ENCODE results near the gene MRPS27. TPM values are rescaled to one million over a fixed set of nuclear protein-coding genes. Genes with fewer than 3 reads are reported as not detected.

Gene MRPS27
- total RNA-seq, 4 donors from 2014 or later = 48.6 to 57.9 (median 55.1) TPM

- no peaks in the 10 kb centered on the region for H3K9me3 ChIP-seq
- H3K27ac ChIP-seq = no peak overlapping the region
- ATAC-seq = no peak
- peaks cover 0 to 31% (median 3%) of the 10 kb centered on the region in 3 donors for H3K4me1 ChIP-seq
- H3K4me3 ChIP-seq = no peak overlapping the region
- H3K27me3 ChIP-seq = no peaks in the 10 kb centered on the region
- 36 to 100% methylated on average over 1 of the region's 1 CpG for WGBS, 2 donors (ENCODE audit: low coverage in 1 of 2)
- H3K36me3 ChIP-seq = peaks cover 0 to 57% of the 10 kb centered on the region in 2 donors
- TF ChIP-seq POLR2A (IDR thresholded peaks at IDR 0.05) (no peak), EP300 (IDR thresholded peaks at IDR 0.05) (no peak), CTCF (IDR thresholded peaks at IDR 0.05) (no peak), POLR2AphosphoS5 (IDR thresholded peaks at IDR 0.05) (no peak)
Measured at GRCh38 chr5:72313141-72313540, 6.9 kb downstream of the MRPS27 start.

GRCh38 chr5:72308853-72309191 lies 11.2 kb downstream of the MRPS27 start:
- H3K27me3 ChIP-seq = no peaks in the 10 kb centered on the region
- H3K4me3 ChIP-seq = peak overlapping the region in 1 of 2 donors; percentile 71
- peak overlapping the region; percentile 34 to 97 (median 95) for H3K27ac ChIP-seq
- no peak for ATAC-seq
- H3K9me3 ChIP-seq = no peaks in the 10 kb centered on the region
- 70 to 74% methylated on average over 4 to 6 of the region's 6 CpGs for WGBS, 2 donors (ENCODE audit: low coverage in 1 of 2)
- no peak for TF ChIP-seq POLR2A (IDR thresholded peaks at IDR 0.05)
- TF ChIP-seq EP300 (IDR thresholded peaks at IDR 0.05) = no peak
- no peak for TF ChIP-seq POLR2AphosphoS5 (IDR thresholded peaks at IDR 0.05)
- no peak for TF ChIP-seq CTCF (IDR thresholded peaks at IDR 0.05)
- H3K36me3 ChIP-seq = peaks cover 0 to 46% of the 10 kb centered on the region in 2 donors
- H3K4me1 ChIP-seq = peaks cover 3 to 42% (median 4%) of the 10 kb centered on the region in 3 donors

GRCh38 chr5:72307968-72308852 lies 11.8 kb downstream of the MRPS27 start:
- Histone ChIP-seq H3K27ac (peak overlapping the region; percentile 67 to 97 (median 95)), H3K4me1 (peaks cover 3 to 41% (median 4%) of the 10 kb centered on the region in 3 donors), H3K9me3 (no peaks in the 10 kb centered on the region), H3K27me3 (no peaks in the 10 kb centered on the region), H3K36me3 (peaks cover 0 to 41% of the 10 kb centered on the region in 2 donors), H3K4me3 (peak overlapping the region; percentile 57 to 71)
- WGBS, 2 donors (ENCODE audit: low coverage in 1 of 2) = 4% methylated on average over 5 to 11 of the region's 76 CpGs
- TF ChIP-seq POLR2AphosphoS5 (IDR thresholded peaks at IDR 0.05) (peak; percentile 99), CTCF (IDR thresholded peaks at IDR 0.05) (peak; percentile 71 to 95 (median 94)), POLR2A (IDR thresholded peaks at IDR 0.05) (peak; percentile 87 to 94), EP300 (IDR thresholded peaks at IDR 0.05) (no peak)
- ATAC-seq = peak; percentile 99

- Histone ChIP-seq H3K27ac (peak overlapping the region; percentile 67 to 97 (median 95)), H3K4me1 (peaks cover 3 to 41% (median 4%) of the 10 kb centered on the region in 3 donors), H3K9me3 (no peaks in the 10 kb centered on the region), H3K27me3 (no peaks in the 10 kb centered on the region), H3K36me3 (peaks cover 0 to 35% of the 10 kb centered on the region in 2 donors), H3K4me3 (peak overlapping the region; percentile 57 to 71)
- ATAC-seq = no peak
- WGBS, 2 donors (ENCODE audit: low coverage in 1 of 2) = 3 to 4% methylated on average over 8 of the region's 8 CpGs
- TF ChIP-seq POLR2AphosphoS5 (IDR thresholded peaks at IDR 0.05) (no peak), POLR2A (IDR thresholded peaks at IDR 0.05) (no peak), CTCF (IDR thresholded peaks at IDR 0.05) (no peak), EP300 (IDR thresholded peaks at IDR 0.05) (no peak)
Measured at GRCh38 chr5:72307573-72307967, 12.5 kb downstream of the MRPS27 start.
